GM12874 (cell line): ENCODE results near the gene TUFT1.

Experiments used
- TF ChIP-seq, protein P1 (sequence below): IDR thresholded peaks from 2 replicates; pipeline ENCODE4 v1.5.1; 2011; ENCODE audit warnings: low read depth, mild to moderate bottlenecking, control low read depth, low read length, moderate library complexity; ENCODE audit not compliant: insufficient read depth

The TUFT1 gene

DNA sequence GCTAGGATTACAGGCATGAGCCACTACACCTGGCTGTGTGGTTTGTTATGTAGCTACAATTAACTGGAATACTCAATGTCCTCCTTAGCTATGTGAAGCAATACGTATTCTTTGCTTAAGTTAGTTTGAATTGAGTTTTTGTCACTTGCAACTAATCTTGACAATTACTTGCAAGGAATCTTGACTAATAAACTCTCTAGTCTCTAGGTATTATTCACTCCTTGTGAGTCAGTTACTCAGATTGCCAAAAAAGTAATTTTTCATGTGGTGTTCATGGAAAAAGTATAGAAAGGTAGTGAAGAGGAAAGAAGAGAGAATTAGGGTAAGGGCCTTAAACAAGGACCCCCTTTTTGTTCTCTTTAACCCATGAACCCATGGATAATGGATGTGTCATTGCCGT lies 64.2 kb downstream of the TUFT1 start:
- TF ChIP-seq, protein P1, sequence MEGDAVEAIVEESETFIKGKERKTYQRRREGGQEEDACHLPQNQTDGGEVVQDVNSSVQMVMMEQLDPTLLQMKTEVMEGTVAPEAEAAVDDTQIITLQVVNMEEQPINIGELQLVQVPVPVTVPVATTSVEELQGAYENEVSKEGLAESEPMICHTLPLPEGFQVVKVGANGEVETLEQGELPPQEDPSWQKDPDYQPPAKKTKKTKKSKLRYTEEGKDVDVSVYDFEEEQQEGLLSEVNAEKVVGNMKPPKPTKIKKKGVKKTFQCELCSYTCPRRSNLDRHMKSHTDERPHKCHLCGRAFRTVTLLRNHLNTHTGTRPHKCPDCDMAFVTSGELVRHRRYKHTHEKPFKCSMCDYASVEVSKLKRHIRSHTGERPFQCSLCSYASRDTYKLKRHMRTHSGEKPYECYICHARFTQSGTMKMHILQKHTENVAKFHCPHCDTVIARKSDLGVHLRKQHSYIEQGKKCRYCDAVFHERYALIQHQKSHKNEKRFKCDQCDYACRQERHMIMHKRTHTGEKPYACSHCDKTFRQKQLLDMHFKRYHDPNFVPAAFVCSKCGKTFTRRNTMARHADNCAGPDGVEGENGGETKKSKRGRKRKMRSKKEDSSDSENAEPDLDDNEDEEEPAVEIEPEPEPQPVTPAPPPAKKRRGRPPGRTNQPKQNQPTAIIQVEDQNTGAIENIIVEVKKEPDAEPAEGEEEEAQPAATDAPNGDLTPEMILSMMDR, result no peak

DNA sequence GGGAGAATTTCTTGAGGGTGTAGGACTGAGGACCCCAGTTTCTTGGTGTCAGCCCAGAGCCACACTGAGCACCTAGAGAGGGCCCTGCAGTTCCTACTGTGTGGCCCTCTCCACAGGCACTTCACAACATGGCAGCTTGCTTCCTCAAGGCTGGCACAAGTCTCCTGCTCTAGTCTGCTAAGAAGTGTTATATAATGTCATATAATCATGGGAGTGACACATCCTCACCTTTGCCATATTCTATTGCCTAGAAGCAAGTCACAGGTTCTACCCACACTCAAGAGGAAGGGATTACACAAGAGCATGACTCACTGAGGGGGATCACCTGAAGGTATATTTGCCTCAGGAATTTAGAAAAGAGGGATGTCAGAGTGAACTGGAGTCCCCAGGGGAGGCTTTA lies 66.3 kb downstream of the TUFT1 start:
- TF ChIP-seq, protein P1, result no peak

DNA sequence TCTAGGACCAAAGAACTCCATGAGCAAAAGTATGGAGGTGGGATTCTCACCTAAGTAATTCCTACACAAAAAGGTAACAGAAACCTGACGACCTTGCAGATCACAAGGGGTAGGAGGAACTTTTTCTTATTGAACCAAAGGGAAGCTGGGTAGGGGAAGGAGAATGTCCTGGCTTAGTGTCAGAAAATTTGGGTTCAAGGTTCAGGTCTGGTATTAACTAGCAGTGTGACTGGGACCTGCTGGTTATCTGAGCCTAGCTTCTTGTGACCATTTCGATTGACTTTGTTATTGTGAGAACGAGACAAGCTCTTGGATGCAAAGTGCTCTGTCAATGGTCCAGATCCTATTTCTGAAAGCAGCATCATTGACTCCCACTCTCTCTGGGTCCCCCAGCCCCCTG lies 66.7 kb downstream of the TUFT1 start:
- TF ChIP-seq, protein P1, result no peak

DNA sequence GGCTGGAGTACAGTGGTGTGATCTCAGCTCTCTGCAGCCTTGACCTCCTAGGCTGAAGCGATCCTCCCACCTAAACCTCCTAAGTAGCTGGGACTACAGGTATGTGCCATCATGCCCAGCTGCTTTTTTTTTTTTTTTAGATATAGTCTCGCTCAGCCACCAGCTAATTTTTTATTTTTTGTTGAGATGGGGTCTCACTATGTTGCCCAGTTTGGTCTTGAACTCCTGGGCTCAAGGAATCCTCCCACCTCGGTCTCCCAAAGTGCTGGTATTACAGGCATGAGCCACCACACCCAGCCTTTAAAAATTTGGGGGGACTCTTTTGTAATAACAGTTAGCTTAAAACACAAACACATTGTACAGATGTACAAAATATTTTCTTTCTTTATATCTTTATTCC lies 70.0 kb downstream of the TUFT1 start:
- TF ChIP-seq, protein P1, result no peak

DNA sequence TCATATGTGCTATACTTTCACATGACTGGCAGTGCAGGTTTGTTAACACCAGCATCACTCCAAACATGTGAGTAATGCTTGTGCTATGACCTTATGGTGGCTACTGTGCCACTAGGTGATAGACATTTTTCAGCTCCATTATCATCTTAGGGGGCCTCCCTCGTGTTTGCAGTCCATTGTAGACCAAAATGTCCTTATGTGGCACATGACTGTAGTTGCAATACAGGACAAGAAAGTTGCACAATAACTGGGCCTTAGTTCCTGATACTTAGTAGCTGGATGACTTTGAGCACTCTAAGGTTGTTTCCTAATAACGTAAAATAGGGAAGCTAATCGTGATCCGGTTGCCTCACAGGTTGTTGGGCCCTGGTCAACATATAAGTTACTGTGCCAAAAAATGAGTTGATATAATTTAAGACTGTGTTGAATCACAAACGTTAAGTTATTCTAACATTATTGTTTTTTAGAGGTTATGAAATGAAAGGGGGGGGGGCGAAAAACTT lies 71.2 kb downstream of the TUFT1 start:
- TF ChIP-seq, protein P1, result no peak

DNA sequence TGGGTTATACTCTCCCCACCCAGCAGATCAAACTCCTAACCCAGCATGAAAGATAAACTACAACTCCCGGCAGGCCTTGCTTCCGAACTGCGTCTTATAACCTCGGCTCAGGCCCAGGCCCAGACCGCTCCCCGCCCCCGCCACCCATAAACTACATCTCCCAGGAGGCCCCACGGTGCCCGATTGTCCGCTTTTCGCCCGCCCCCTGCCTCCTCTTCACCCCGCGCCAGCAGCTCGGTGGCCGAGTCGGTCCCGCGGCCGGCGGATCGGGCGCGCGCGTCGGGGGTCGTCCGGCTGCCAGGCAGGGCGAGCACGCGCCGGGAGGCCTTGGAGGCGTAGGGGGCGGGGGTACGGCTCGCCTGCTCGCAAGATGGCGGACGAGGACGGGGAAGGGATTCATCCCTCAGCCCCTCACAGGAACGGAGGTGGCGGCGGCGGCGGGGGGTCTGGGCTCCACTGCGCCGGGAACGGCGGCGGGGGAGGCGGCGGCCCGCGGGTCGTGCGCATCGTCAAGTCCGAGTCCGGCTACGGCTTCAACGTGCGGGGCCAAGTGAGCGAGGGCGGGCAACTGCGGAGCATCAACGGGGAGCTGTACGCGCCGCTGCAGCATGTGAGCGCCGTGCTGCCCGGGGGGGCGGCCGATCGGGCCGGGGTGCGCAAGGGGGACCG lies 71.9 kb downstream of the TUFT1 start, which contains the start of gene SNX27:
SNX27 (plus strand) TSS at position 219 of the 669 bp plus-strand sequence; CDS start at position 371, 152 bp downstream.
- TF ChIP-seq, protein P1, result no peak

DNA sequence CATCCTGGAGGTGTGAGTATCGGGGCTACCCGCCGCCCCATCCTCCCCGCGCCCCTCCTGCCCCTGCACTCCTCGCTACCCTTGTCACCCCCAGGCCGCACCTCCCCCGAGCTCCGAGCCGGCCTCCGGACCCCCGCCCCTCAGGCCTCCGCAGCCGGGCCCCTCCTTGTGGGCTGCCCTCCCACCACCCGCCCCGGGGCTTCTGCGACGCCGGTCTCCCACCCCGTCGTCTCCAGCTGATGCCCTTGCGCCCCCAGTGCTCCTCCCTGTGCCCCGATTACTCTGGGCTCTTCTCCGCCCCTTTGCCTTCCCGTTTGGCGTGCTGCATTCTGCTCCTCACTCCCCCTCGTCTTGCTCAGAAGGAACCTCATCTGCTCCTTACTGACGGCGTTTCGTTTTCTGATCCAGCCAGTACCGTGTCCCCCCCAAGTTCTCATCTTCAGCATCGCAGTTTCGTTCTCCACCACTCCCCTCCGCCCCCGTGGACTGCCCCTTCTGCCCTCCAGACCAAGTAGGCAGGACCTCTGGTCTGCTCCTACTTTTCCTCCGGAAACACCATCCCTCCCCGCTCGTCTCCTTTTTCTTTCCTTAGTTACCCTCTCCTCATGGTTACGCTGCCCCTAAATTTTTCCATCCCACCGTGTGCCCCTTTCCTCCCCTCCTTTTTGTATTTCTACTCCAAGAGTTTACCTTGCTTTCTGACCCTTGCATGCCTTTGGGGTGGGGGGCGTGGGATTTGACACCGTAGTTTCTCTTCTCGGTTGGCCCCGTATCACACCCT lies 72.6 kb downstream of the TUFT1 start:
- TF ChIP-seq, protein P1, result no peak
